Endothelial cell of umbilical vein (primary cell): Measurements from ENCODE around the gene THUMPD3. TPM values are rescaled to one million over a fixed set of nuclear protein-coding genes. Genes with fewer than 3 reads are reported as not detected.

Experiments
- BruUV-seq: library from RNA; stranded (reverse); fragments of 400-500 nt; replicated peaks from 2 replicates; lab custom pipeline; 2021; lab: Mats Ljungman, UMichigan
- CTCF ChIA-PET: fragments of 300-600, 350-600 bp; sonication (Branson Sonifier 250); formaldehyde crosslinking; loops from one replicate; lab custom pipeline; 2021; ENCODE audit warnings: antibody characterized with exemption, inconsistent platforms; lab: Charles Lee
- POLR2A ChIA-PET: fragments of 300-600, 350-600 bp; sonication (Branson Sonifier 250); formaldehyde crosslinking; loops from one replicate; lab custom pipeline; 2021; ENCODE audit warnings: antibody characterized with exemption, inconsistent platforms; lab: Charles Lee
- DNase-seq: peaks from one replicate; pipeline ENCODE4 v3.0.0-alpha.2; 2011; ENCODE audit warnings: low read depth, low spot score
- FAIRE-seq: peaks from 2 replicates; lab custom pipeline; 2011; peaks lifted over from hg19 to GRCh38; lab: Jason Lieb, UNC
- H2AFZ ChIP-seq: 2 replicates; pipeline ENCODE4 v1.6.0; 2012; ENCODE audit warnings: low read depth, low read length, control low read depth, inconsistent platforms
- H3K27ac ChIP-seq: 2 replicates; pipeline ENCODE4 v1.5.1; 2011; ENCODE audit warnings: low read depth, mild to moderate bottlenecking, control low read depth, low read length, moderate library complexity; ENCODE audit not compliant: insufficient read depth
- H3K27me3 ChIP-seq, 2 experiments: 2 replicates each; pipeline versions ENCODE4 v1.6.0 to v1.6.1; 2011; ENCODE audit warnings: low read length in 2 of 2, mixed read lengths in 1 of 2; ENCODE audit not compliant: control insufficient read depth in 2 of 2, insufficient read depth in 2 of 2
- H3K36me3 ChIP-seq, 2 experiments: 2 replicates in 1 of 2; 3 replicates in 1 of 2; pipeline ENCODE4 v1.5.1; 2011; ENCODE audit warnings: low read length in 2 of 2, mild to moderate bottlenecking in 1 of 2, moderate library complexity in 1 of 2; ENCODE audit not compliant: control insufficient read depth in 2 of 2, insufficient read depth in 2 of 2; ENCODE audit errors: extremely low read depth in 1 of 2
- H3K4me1 ChIP-seq: 3 replicates; pipeline ENCODE4 v1.5.1; 2011; ENCODE audit warnings: mild to moderate bottlenecking, low read length; ENCODE audit not compliant: control insufficient read depth, insufficient read depth; ENCODE audit errors: extremely low read depth
- H3K4me2 ChIP-seq: 2 replicates; pipeline ENCODE4 v1.6.1; 2011; ENCODE audit warnings: low read length, control low read depth, mixed read lengths; ENCODE audit not compliant: insufficient read depth
- H3K4me3 ChIP-seq, 3 experiments: fragments of 200-600 bp in 1 of 3; sonication (generic), shearing (Covaris generic) in 1 of 3; replicated peaks in 1 of 3; 2 replicates each; pipeline ENCODE4 v1.5.1; 2011 to 2016; ENCODE audit warnings: control low read depth in 3 of 3, low read length in 3 of 3, mild to moderate bottlenecking in 2 of 3, inconsistent platforms in 1 of 3, low read depth in 1 of 3, moderate library complexity in 1 of 3; ENCODE audit not compliant: insufficient read depth in 1 of 3
- H3K79me2 ChIP-seq: 2 replicates; pipeline ENCODE4 v1.6.0; 2012; ENCODE audit warnings: low read length, inconsistent platforms; ENCODE audit not compliant: control insufficient read depth, insufficient read depth
- H3K9ac ChIP-seq: replicated peaks from 2 replicates; pipeline ENCODE3; 2011; ENCODE audit warnings: low read length, control low read depth; ENCODE audit not compliant: insufficient read depth; ENCODE audit errors: extremely low read depth
- H3K9me1 ChIP-seq: replicated peaks from 3 replicates; pipeline ENCODE4 v1.6.0; 2011; ENCODE audit warnings: mild to moderate bottlenecking, low read length; ENCODE audit not compliant: control insufficient read depth, insufficient read depth; ENCODE audit errors: extremely low read depth
- H3K9me3 ChIP-seq: replicated peaks from 2 replicates; pipeline ENCODE4 v1.5.1; 2012; ENCODE audit warnings: low read length, inconsistent platforms; ENCODE audit not compliant: control insufficient read depth, insufficient read depth
- H4K20me1 ChIP-seq: replicated peaks from 2 replicates; pipeline ENCODE3; 2011; ENCODE audit warnings: mild to moderate bottlenecking, low read length; ENCODE audit not compliant: control insufficient read depth, insufficient read depth; ENCODE audit errors: extremely low read depth
- EZH2 ChIP-seq: IDR thresholded peaks from 2 replicates; pipeline ENCODE4 v1.6.1; 2012; ENCODE audit warnings: borderline replicate concordance, low read depth, mild to moderate bottlenecking, moderate library complexity, low read length, inconsistent platforms; ENCODE audit not compliant: severe bottlenecking
- FOS ChIP-seq: IDR thresholded peaks from 2 replicates; pipeline ENCODE4 v1.6.1; 2011; ENCODE audit warnings: mild to moderate bottlenecking, low read length, moderate library complexity, borderline replicate concordance; ENCODE audit not compliant: insufficient read depth
- GATA2 ChIP-seq: IDR thresholded peaks from 2 replicates; pipeline ENCODE4 v1.7.0; 2011; ENCODE audit warnings: low read depth, mild to moderate bottlenecking, moderate library complexity, mixed read lengths, low read length; ENCODE audit not compliant: insufficient read length, insufficient read depth
- JUN ChIP-seq: IDR thresholded peaks from 2 replicates; pipeline ENCODE4 v1.6.1; 2011; ENCODE audit warnings: borderline replicate concordance, low read depth; ENCODE audit not compliant: insufficient read length, insufficient read depth
- MYC ChIP-seq: IDR thresholded peaks from one replicate; pipeline ENCODE4 v1.6.1; 2011; ENCODE audit warnings: mild to moderate bottlenecking, low read depth, low read length
- POLR2A ChIP-seq: IDR thresholded peaks from 2 replicates; pipeline ENCODE4 v1.6.1; 2012; ENCODE audit warnings: low read depth, mild to moderate bottlenecking, control low read depth, low read length
- POLR2AphosphoS5 ChIP-seq: IDR thresholded peaks from 2 replicates; pipeline ENCODE4 v1.6.1; 2012; ENCODE audit warnings: low read depth, mild to moderate bottlenecking, control low read depth, low read length, moderate library complexity; ENCODE audit not compliant: insufficient read depth
- dilution Hi-C: fragments of 300-500 bp; cut with MboI; formaldehyde crosslinking; loops from one replicate; pipeline ENCODE4 v1.15.0; 2019; ENCODE audit warnings: low sequenced_read_pairs; ENCODE audit not compliant: extremely low pct_ligation_motif_present
- intact Hi-C: fragments of 100-400 bp; cut with micrococcal nuclease; formaldehyde crosslinking; loops from one replicate; pipeline ENCODE4 v1.10.0; 2022
- polyA plus RNA-seq, 4 experiments: library from polyadenylated mRNA; depleted of rRNA in 3 of 4; stranded (reverse) in 3 of 4; unstranded in 1 of 4; fragments of >200 nt; gene quantifications; 2 replicates each; pipeline versions ENCODE4 v1.2.1 to v1.2.3, GENCODE V29; 2011 to 2012; ENCODE audit warnings: missing spikeins in 1 of 4
- total RNA-seq: library from RNA; stranded (reverse); gene quantifications from 2 replicates; pipeline ENCODE4 v1.2.3, GENCODE V29; 2021
- TF ChIP-seq, protein P1 (sequence below), 2 donors: IDR thresholded peaks; 1 replicate in 1 of 2; 2 replicates in 1 of 2; pipeline ENCODE4 v1.5.1; 2011; ENCODE audit warnings: low read length in 2 of 2, mild to moderate bottlenecking in 2 of 2, moderate library complexity in 2 of 2, control low read depth in 1 of 2, inconsistent platforms in 1 of 2, low read depth in 1 of 2; ENCODE audit not compliant: insufficient read depth in 1 of 2; ENCODE audit errors: extremely low read depth in 1 of 2

THUMPD3 gene
- total and polyA plus RNA-seq, 2 donors (not counting 3 experiments of a cell fraction or from before 2014, with no cell fraction given), result 10.0 to 26.5 TPM

DNA sequence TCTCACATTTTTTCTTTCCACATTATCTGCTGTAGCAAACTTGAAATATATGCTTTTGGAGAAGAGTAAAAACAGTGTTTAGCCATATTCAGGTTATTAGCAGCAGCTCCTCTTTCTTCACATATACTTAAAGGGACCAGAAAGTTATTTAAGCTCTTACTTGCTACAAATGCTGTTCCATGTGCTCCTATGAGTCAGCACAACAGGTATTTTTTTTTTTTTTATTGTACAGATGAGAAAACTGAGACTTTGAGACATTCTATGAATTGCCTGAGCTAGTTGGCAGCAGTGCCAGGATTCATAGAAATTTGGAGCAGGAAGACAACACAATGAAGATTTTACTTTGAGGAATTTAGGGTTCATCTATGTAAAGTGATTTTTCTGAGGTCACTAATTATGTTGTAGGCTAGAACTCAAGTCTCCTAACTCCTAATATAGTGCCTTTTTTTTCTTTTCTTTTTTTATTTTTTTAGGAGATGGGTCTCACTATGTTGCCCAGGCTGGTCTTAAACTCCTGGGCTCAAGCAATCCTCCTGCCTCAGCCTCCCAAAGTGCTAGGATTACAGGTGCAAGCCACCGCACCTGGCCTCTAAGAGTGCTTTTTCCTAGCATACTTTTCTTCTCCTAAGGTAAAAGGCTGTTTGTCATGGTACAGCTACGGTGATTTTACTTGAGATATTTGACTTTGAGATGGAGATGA, 58.1 kb downstream of the THUMPD3 start:
- H3K9me3 ChIP-seq, result no peaks in the 10 kb centered on the region
- peaks cover 45% of the 10 kb centered on the region for H3K4me1 ChIP-seq
- BruUV-seq, result no TSS peak
- peak overlapping the region; percentile 43 for H3K9ac ChIP-seq
- peak; percentile 72 for DNase-seq
- no peak for FAIRE-seq
- no peaks in the 10 kb centered on the region for H3K9me1 ChIP-seq
- ChIA-PET POLR2A (interaction anchor here (4.5 kb wide), 1 partner anchor 24 kb away, joined by 36 read pairs; the partner anchor contains the start of gene SETD5), CTCF (interaction anchor here (0.5 to 5.7 kb wide), 11 partner anchors 11 to 68 kb away, joined by 3 to 29 read pairs (median 6); partner anchors contain the start of genes SETD5 and THUMPD3)
- H2AFZ ChIP-seq, result no peak overlapping the region
- dilution Hi-C loops (no loop called here), intact Hi-C loops (loop anchor here (5.0 kb wide), 1 partner anchor 39 kb away; no protein-coding TSS in a partner anchor)
- peaks cover 8% of the 10 kb centered on the region for H4K20me1 ChIP-seq
- peaks cover 91% of the 10 kb centered on the region for H3K79me2 ChIP-seq
- peak; percentile 20 for TF ChIP-seq FOS
- TF ChIP-seq POLR2A, result no peak
- TF ChIP-seq EZH2, result no peak
- peak; percentile 23 for TF ChIP-seq JUN
- H3K4me2 ChIP-seq, result peak overlapping the region; percentile 45
- H3K36me3 ChIP-seq, result peaks cover 0 to 6% of the 10 kb centered on the region in 2 experiments
- H3K27ac ChIP-seq, result peak overlapping the region; percentile 97
- H3K27me3 ChIP-seq, result no peaks in the 10 kb centered on the region
- H3K4me3 ChIP-seq, result no peak overlapping the region

DNA sequence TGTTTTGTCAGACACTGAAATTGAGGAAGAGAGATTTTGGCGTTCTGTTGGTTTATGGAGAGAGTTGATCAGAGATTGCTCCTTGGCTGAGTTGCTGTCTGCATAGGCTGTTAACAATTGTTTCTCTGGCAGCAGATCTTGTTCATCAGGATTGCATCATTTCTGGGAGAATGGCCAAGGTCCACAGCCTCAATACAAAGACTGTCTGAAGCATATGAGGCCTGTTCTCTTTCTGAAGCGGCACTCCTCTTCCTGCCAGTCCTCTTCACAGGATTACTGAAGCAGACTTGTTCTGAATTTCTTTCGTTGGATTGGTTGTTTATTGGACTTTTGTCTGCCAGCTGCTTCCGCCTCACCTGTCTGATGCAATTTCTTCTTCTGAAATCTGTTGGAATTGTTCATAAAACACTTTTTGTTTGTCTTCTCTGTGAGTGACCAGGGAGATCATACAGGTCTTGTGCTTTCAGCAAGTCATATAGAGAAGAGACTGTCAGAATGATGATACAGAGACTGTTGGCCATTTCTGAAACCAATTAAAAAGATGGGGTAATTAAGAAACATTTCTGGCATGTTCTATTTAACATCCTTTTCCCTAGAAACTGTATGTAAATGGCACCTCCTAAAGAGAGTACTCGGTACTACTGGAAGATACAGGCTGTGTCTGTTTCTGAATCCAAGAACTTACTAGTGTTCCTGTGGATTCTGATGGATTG, 60.0 kb downstream of the THUMPD3 start:
- no peaks in the 10 kb centered on the region for H3K27me3 ChIP-seq
- H3K79me2 ChIP-seq, result peaks cover 90% of the 10 kb centered on the region
- peak overlapping the region; percentile 73 for H3K4me2 ChIP-seq
- ChIA-PET POLR2A (interaction anchor here (4.5 kb wide), 1 partner anchor 26 kb away, joined by 36 read pairs; the partner anchor contains the start of gene SETD5), CTCF (interaction anchor here (0.9 to 5.7 kb wide), 6 partner anchors 15 to 69 kb away, joined by 3 to 29 read pairs (median 8); partner anchors contain the start of gene THUMPD3)
- peaks cover 45% of the 10 kb centered on the region for H3K4me1 ChIP-seq
- dilution Hi-C loops (no loop called here), intact Hi-C loops (loop anchor here (1.0 to 5.0 kb wide), 4 partner anchors 27 to 70 kb away; partner anchors contain the start of gene THUMPD3)
- H3K36me3 ChIP-seq, result peaks cover 8 to 13% of the 10 kb centered on the region in 2 experiments
- peak; percentile 97 for FAIRE-seq
- peaks cover 6% of the 10 kb centered on the region for H4K20me1 ChIP-seq
- H3K9me1 ChIP-seq, result no peaks in the 10 kb centered on the region
- BruUV-seq, result TSS peak; percentile 90
- peak overlapping the region; percentile 90 for H3K9ac ChIP-seq
- H3K27ac ChIP-seq, result peak overlapping the region; percentile 97
- H3K4me3 ChIP-seq, result peak overlapping the region in 1 of 3 experiments; percentile 40
- no peaks in the 10 kb centered on the region for H3K9me3 ChIP-seq
- peak; percentile 52 for TF ChIP-seq POLR2A
- peak; percentile 79 for TF ChIP-seq JUN
- TF ChIP-seq, protein P1, sequence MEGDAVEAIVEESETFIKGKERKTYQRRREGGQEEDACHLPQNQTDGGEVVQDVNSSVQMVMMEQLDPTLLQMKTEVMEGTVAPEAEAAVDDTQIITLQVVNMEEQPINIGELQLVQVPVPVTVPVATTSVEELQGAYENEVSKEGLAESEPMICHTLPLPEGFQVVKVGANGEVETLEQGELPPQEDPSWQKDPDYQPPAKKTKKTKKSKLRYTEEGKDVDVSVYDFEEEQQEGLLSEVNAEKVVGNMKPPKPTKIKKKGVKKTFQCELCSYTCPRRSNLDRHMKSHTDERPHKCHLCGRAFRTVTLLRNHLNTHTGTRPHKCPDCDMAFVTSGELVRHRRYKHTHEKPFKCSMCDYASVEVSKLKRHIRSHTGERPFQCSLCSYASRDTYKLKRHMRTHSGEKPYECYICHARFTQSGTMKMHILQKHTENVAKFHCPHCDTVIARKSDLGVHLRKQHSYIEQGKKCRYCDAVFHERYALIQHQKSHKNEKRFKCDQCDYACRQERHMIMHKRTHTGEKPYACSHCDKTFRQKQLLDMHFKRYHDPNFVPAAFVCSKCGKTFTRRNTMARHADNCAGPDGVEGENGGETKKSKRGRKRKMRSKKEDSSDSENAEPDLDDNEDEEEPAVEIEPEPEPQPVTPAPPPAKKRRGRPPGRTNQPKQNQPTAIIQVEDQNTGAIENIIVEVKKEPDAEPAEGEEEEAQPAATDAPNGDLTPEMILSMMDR (IDR thresholded peaks at IDR 0.05; ENCODE audit: extremely low read depth in 1 of 2, insufficient read depth in 1 of 2, low read depth in 1 of 2, low read length in 2 of 2), result peak; percentile 39 to 50
- TF ChIP-seq FOS, result peak; percentile 29
- TF ChIP-seq GATA2, result peak; percentile 56
- peak; percentile 54 for TF ChIP-seq POLR2AphosphoS5
- TF ChIP-seq MYC, result no peak
- TF ChIP-seq EZH2, result no peak
- no peak overlapping the region for H2AFZ ChIP-seq
- DNase-seq, result peak; percentile 99
